HG03060 (cell line): ENCODE measurements around the gene NRCAM.
"Not testable (repeated sequence)": the region's sequence is repeated elsewhere in the genome, so short reads cannot be mapped to it uniquely, and the experiment has no call there.

Source experiments
- ATAC-seq: cut with Tn5 transposase; IDR thresholded peaks from one replicate; pipeline ENCODE4 v1.9.1; 2021; ENCODE audit warnings: low read depth, moderate number of reproducible peaks; ENCODE audit not compliant: unreplicated experiment

The NRCAM gene

DNA sequence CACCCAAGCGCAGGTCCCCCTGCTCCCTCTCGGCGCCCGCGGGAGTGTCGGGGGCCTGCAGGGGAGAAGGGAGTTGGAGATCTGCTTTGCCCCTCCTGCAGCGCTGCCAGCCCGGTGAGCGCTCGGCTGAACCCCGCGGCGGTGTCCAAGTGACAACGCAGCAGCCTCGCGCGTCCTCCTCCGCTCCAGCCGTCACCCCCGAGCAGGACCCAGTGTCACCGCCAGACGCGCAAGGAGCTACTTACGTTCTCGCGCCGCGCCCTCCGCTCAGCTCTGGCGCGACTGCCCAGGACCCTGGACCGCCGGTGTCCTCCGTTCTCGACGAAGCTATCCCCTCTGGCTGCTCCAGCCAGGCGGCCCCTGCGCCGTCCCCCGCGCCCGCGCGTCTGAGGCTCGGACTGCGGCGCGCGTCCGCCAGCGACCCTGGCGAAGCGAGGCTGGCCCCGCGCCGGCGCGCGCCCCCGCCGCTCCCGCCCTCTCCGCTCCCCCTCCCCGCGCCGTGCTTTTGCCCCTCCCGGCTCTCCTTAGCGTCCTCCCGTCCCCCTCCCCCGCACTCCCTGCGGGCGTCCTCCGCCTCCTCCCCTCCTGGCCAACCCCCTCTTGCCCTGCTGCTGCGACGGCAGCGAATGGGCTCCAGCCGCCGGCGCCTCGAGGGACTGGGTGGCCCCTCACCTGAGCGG is at the start of gene NRCAM:
NRCAM (minus strand) TSS at position 439 of the 680 bp plus-strand sequence. CDS start 216,372 bp downstream, outside the sequence.
- no peak for ATAC-seq

DNA sequence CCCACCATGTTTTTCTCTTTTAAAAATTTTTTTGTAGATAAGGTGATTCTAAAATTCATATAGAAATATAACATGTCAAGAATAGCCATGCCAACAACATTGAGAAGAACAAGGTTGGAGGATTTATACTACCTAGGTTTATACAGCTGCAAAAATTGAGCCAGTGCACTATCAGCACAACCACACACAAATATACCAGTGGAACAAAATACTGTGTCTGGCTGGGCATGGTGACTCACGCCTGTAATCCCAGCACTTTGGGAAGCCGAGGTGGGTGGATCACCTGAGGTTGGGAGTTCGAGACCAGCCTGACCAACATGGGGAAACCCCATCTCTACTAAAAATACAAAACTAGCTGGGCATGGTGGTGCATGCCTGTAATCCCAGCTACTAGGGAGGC is 48.3 kb upstream of the NRCAM start:
- not testable (repeated sequence) for ATAC-seq

- ATAC-seq: peak; percentile 96
Observed at GRCh38 chr7:108503112-108504026, 47.1 kb upstream of the NRCAM start.

GRCh38 chr7:108499566-108499965 is 43.3 kb upstream of the NRCAM start:
- no peak for ATAC-seq

DNA sequence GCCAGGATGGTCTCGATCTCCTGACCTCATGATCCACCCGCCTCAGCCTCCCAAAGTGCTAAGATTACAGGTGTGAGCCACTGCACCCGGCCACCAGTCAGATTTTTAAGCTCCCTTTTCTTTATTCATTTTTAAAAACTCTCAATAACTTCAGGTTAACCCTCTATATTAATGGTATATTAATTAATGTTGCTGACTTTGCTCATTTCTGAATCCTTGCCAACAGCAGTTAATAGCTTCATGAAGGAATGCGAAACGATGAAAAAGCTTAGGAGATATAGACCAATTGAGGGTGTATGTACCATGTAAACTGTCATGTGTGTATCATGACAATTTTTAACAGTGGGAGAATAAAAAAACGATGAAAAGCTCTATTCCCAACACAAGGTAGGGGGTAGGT is 42.2 kb upstream of the NRCAM start:
- ATAC-seq: no peak

GRCh38 chr7:108497082-108497725 is 41.0 kb upstream of the NRCAM start:
- ATAC-seq: no peak

- ATAC-seq: no peak
Observed at GRCh38 chr7:108492742-108493141, 36.5 kb upstream of the NRCAM start.

- ATAC-seq: no peak
Observed at GRCh38 chr7:108488768-108489538, 32.7 kb upstream of the NRCAM start.

- no peak for ATAC-seq
Observed at GRCh38 chr7:108487646-108488045, 31.4 kb upstream of the NRCAM start.

DNA sequence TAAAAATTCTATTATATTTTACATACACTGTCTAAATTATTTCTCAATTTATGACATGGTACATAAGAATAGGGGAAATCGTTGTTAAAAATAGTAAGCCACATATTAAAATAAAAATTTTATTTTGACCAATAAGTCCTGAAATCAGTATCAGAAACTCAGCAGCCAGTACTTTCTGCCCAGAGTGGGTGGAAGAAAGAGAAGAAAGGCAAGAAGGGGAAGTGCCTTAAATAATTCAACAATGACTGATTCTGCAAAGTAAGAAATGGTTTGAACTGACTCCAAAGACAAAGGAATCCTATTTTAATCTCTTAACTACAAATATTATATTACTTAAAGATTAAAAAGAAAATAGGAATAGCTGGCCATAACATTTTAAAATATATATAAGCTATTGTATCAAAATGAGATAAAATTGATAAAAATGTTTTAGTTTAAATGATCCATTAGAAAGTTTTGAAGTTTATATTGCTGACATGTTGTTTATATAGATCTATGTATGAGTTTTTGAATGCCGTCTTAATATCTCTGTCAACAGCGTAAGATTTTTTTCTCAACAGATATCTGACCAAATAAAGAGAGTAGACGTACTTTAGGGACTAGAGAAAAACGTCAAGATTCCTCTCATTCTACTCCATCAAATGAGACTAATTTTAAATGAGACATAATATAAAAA is 30.2 kb upstream of the NRCAM start:
- no peak for ATAC-seq

DNA sequence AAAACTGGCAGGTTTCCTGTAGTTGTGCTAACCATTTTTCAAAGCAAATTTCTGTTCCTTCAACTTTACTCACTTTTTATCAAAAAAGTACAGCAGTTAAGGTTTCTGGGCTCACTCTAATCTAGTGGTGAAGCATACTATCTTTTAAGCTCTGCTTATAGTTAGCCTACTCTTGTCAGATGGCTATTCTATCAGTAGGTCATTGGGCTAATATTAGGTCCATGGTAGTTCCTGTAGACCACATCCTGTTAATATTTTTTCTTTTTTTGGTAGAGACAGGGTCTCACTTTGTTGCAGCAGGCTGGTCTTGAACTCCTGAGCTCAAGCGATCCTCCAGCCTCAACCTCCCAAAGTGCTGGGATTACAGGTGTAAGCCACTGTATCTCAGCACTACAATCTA is 27.9 kb upstream of the NRCAM start:
- ATAC-seq: no peak

DNA sequence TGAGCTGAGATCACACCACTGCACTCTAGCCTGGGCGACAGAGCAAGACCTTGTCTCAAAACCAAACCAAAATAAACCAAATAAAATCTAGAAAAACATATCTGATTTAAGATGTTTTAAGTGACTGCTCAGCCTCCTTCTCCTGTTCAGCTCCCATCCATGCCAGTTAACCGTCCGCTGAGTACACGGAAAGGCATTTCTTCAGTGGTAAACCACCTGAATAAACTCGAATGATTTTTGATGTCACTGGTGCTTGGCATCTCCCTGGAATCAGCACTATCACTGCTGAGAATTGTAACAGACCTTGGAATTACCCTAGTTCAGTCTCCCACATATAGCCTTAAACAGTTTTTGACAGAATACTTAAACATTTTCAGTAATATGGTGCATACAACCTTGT is 24.1 kb upstream of the NRCAM start:
- no peak for ATAC-seq

DNA sequence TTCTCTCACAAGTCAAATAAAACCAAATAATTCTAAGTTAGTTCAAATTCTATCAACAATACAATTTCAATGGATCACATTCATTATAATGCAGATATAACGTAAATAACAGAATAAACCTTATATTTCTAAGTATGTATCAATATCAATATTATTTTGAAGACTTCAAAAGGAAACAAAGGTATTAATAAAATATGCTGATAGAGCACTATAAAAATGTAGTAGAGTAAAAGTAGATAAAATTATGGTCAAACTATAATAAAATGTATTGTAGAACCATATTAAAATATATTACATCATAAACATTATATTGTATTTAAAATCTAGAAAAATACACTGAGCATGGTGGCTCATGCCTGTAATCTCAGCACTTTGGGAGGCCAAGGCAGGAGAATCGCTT is 23.5 kb upstream of the NRCAM start:
- no peak for ATAC-seq

DNA sequence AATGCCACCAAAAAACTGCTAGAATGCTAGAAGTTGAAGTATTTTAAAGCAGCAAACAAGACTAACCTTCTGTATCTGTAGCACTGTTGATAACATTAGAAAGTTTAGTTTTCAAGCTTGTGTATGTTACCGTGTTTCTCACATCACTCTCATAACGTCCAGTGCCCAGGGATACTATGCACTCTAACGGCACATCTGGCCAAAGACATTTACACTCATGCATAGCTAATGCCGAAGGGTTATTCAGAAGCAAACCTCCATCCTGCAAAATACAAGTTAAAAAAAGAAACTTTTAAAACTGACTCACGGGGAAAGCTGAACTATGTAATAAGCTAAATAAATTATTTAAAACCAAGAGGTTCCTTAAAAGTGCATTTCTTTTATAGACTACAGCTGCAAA is 22.9 kb upstream of the NRCAM start:
- ATAC-seq: no peak

GRCh38 chr7:108468246-108468645 is 12.0 kb upstream of the NRCAM start:
- ATAC-seq: no peak

- no peak for ATAC-seq
Observed at GRCh38 chr7:108467391-108467790, 11.2 kb upstream of the NRCAM start.

DNA sequence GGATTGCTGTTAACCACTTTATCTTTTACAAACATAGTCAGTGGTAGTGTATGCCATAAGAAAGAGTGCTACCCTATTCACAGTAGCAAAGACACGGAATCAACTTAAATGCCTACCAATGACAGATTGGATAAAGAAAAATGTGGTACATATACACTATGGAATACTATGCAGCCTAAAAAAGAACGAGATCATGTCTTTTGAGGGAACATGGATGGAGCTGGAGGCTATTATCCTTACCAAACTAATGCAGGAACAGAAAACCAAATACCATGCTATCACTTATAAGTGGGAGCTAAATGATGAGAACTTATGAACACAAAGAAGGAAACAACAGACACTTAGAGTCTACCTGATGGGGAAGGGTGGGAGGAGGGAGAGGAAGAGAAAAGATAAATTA is 10.1 kb upstream of the NRCAM start:
- not testable (repeated sequence) for ATAC-seq

GRCh38 chr7:108464743-108465142 is 8.5 kb upstream of the NRCAM start:
- no peak for ATAC-seq

GRCh38 chr7:108463613-108464012 is 7.4 kb upstream of the NRCAM start:
- no peak for ATAC-seq

DNA sequence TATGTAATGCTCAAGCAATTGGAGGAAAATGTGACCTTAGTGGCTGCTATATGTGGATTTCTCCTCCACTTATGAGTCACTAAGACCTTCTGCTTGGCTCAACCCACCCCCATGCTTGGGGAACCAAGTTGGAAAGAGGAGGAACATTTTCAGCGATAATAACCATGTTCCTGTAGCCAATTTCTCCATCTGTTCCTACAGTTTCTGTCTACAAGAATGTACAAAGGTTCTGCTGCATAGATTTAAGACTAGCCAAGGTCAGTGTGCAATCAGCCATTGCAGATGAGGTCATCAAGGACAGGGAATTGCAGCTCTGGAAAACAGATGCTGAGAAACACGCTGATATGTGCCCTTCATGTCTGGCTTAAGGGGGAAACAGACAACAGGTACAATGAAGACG is 5.6 kb upstream of the NRCAM start:
- no peak for ATAC-seq
